Measurements from ENCODE around the gene MBNL1.
"Not testable (repeated sequence)": the region's sequence is repeated elsewhere in the genome, so short reads cannot be mapped to it uniquely, and the experiment has no call there.

MBNL1 gene

GRCh38 chr3:152355744-152356665 is 87.3 kb downstream of the MBNL1 start:
- no peak for DNase-seq

- DNase-seq, result no peak
Measured at GRCh38 chr3:152356870-152357276, 88.1 kb downstream of the MBNL1 start.

DNA sequence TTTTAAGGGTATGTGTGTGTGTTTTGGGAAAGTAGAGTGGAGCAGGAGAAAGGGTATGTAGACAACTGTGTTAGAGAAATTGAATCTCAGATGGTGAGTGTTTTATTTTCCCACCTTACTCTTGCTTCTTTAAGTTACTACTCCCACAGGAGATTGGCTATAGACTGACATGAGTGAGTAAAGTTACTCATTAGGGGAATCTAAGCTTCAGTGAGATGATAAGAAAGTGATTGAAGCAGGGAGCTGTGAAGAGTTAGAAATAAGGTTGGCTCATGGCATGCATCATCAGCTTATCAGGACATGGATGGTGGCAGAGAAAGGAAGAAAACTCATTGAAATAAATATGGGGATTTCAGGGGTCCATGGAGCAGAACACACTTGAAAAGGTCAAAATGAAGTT is 88.9 kb downstream of the MBNL1 start:
- DNase-seq, result no peak

- no peak for DNase-seq
Measured at GRCh38 chr3:152359385-152360248, 90.9 kb downstream of the MBNL1 start.

DNA sequence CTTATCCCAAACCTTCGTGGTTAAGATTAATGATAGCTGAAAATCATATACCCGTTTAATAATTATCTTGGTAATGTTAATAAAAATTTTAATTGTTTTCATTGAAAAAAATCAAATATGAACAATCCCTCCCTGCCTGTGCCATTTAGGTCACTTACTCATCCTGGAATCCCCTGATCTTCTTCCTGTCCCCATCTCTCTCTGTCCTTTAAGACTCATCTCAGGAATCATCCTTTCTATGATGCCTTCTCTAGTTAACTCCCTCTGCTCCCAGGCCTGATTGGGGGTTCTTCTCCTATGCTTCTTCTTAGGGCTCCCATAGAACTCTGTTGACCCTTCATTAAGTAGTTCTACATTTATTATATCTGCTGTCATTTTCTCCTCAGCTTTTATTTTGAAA is 91.6 kb downstream of the MBNL1 start:
- DNase-seq, result no peak

GRCh38 chr3:152360966-152361365 is 92.2 kb downstream of the MBNL1 start:
- DNase-seq, result no peak

DNA sequence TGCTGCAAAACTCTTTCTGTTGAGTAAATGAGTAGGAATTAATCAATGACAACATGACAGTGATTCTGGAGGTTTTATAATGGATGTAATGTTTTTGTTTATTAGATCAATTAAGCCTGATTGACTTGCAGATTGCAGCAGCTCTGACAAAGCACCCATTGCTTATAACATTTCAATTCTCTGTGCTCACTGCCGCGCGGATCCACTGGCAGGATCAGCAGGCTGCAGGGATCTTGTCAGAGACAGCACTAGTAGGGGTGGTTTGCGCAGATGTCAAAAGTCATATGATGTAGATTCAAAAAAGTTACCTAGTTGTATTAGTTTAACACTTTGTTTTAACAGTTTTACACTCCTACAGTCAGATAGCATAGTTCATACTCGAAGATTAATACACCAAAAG is 93.4 kb downstream of the MBNL1 start:
- DNase-seq, result no peak

DNA sequence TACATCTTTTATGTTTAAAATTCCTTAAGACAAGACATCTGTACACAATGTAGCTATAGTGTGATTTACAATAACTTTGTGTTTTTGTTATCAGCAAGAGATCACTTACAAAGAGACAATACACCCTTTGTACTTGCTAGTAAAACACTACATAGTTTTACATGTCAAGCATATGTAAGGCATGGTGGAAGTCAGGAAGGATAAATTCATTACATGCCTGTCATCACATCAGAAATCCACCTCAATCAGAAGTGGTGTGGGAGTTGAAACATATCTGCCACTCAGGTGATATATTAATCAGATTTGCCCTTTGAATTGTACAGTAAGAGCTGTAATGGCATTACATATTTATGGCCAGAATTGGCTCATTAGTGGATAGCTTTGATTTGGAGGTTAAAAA is 95.5 kb downstream of the MBNL1 start:
- DNase-seq, result no peak

DNA sequence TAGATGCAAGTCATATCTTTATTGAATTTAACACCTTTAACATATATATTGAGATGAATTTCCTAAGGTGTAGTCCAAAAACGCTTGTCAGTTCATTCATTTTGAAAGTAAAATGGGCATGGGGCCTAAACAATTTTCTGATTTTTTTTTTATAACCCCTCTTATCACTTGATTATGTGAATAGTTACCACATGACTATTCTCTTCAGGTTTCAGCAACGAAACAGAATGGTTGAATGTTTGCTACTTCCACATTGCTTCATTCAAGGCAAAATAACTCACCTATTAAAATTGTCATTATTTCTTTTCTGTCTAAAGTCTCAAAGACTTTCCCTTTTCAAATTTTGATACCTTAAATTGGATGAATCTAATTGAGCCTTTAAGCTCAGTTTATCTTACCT is 96.4 kb downstream of the MBNL1 start:
- no peak for DNase-seq

DNA sequence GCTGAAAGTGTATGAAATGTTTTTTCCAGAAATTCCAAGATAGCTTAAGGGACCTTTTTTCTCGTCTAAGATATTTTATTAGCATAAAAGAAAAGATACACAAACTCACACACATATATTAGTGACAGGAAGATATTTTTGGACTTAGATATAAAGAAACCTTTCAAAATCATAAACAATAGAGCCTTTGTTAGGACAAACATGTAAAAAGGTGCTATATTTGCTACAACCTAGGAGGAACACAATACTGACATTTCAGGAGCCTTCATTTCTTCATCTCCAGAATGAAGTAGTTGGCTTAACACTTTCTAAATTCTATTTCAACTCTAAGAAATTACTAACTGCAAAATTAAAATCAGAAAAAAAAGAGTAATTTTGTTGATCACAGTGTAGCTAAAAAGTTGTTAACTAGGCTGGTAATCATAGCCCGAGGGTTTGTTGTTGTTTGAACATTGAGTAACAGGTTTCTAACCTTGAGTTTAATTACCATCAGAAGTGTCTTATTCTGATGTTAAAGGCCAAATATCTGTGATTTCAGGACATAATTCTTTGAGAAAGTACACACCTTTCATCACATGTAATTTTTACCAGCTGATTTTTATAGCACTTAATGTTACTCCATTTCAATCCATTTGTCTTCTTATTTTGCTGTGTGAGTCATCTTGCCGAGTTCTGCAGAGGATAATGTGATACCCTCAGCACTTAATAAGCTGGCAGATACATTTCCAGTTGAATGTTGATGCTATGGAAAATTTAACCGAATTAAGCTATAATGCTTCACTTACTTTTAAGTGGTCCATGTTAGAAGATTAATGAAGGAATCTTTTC is 97.3 kb downstream of the MBNL1 start:
- peak; percentile 47 for DNase-seq

DNA sequence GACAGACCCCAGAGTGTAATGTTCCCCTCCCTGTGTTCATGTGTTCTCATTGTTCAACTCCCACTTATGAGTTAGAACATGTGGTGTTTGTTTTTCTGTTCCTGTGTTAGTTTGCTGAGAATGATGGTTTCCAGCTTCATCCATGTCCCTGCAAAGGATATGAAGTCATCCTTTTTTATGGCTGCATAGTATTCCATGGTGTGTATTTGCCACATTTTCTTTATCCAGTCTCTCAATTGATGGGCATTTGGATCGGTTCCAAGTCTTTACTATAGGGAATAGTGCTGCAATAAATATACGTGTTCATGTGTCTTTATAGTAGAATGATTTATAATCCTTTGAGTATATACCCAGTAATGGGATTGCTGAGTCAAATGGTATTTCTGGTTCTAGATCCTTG is 98.5 kb downstream of the MBNL1 start:
- DNase-seq, result not testable (repeated sequence)

DNA sequence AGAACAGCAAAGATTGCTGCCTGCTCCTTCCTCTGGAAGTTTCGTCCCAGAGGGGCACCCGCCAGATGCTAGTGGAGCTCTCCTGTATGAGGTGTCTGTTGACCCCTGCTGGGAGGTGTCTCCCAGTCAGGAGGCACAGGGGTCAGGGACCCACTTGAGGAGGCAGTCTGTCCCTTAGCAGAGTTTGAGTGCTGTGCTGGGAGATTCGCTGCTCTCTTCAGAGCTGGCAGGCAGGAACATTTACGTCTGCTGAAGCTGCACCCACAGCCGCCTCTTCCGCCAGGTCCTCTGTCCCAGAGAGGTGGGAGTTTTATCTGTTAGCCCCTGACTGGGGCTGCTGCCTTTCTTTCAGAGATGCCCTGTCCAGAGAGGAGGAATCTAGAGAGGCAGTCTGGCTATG is 103.9 kb downstream of the MBNL1 start:
- DNase-seq, result not testable (repeated sequence)

DNA sequence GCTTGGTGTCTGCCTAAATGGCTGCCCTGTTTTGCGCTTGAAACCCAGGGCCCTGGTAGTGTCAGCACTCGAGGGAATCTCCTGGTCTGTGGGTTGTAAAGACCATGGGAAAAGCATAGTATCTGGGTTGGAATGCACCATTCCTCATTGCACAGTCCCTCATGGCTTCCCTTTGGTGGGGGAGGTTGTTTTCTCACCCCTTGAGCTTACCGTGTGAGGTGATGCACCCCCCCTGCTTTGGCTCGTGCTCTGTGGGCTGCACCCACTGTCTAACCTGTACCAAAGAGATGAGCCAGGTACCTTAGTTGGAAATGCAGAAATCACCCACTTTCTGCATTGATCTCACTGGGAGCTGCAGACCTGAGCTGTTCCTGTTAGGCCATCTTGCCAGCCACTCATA is 104.7 kb downstream of the MBNL1 start:
- no peak for DNase-seq

GRCh38 chr3:152374262-152374990 is 105.7 kb downstream of the MBNL1 start:
- DNase-seq, result no peak

DNA sequence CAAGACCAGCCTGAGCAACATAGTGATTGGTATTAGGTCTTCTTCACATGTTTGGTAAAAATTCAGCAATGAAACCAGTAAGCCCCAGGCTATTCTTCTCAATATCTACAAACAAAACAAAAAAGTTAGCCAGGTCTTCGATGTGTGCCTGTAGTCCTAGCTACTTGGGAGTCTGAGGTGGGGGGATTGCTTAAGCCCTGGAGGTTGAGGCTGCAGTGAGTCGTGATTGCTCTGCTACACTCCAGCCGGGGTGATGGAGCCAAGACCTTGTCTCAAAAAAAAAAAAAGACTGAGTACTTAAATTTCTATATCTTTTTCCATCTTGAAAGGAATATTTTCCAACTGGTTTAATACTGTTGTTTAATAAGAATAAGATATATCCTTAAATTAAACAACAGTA is 106.8 kb downstream of the MBNL1 start:
- no peak for DNase-seq

DNA sequence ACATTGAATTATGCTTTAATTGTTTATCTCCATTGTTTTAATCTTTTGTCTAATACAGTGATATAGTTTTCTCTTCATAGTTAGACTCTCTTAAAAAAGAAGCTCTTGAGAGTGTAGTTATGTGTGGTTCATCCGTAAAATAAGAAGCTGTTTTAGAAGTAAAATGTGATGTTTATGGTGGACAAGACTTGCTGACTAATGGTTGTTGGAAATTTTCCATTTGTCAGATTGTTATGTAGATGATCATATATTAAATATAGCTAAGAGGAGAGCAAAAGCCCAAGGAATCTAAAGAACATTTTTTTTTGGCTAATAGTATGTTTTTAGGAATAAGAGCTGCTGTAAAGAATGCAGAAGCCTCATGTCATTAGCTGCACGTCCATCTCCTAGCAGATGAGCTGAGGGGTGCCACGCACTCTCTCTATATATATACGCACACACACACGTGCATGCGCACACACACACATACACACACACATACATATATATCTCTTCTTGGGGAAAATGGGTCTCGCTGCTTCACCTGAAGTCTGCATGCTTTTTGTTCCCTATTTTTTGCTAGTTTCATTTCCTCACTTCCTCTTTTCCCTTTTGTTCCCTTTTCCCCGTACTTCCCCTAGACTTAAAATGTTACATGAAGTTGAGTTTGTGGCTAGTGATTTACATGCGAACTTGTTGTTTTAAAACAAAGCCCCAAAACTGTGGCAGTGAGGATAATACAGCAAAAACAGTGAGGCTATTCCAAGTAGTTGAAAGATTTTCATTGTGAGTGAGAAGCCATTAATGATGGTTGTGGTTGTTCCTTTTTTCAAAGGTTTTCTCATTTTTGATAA is 107.8 kb downstream of the MBNL1 start:
- no peak for DNase-seq

DNA sequence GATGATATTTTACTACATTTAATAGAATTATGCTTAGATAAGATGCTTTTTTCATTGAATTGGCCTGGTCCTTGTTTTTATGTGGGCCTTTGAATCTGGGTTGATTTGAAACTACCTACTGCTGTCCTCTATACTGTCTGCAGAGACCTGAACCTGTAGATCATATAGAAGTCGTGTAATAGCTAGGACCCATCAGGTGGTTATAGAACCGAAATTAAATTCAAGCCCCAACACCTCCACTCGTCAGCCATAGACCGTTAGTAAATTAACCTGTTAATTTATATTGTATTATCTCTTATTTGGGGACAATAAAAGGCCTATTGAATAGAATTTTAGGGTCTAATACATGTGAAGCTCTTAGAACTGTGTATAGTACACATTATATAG is 108.4 kb downstream of the MBNL1 start:
- no peak for DNase-seq

GRCh38 chr3:152379415-152380042 is 110.8 kb downstream of the MBNL1 start:
- DNase-seq, result no peak

GRCh38 chr3:152380043-152380442 is 111.3 kb downstream of the MBNL1 start:
- DNase-seq, result no peak

DNA sequence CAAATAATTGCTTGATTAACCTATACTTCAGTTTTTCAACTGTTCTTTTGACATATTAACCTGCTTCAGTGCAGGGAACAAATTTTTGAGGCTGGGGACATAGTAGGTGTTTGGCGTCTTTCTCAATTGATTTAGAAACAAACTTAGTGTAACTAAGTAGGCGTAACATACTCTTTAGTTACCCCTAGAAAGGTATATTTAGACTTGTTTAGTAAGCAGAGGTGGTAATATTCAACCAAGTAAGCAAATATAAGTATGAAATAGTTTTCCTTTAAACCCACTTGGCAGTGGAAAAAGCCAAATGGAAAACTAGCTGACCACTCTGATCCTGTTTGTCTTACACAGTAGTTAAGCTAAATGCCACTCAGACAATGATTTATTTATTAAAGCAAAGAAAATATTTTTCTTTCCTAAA is 113.2 kb downstream of the MBNL1 start:
- DNase-seq, result no peak

All from NCI-H1436 treated with DMSO at 0.1 percent for 48 hours (cell line).